Measurements from ENCODE around the gene RCAN1.

Gene RCAN1

DNA sequence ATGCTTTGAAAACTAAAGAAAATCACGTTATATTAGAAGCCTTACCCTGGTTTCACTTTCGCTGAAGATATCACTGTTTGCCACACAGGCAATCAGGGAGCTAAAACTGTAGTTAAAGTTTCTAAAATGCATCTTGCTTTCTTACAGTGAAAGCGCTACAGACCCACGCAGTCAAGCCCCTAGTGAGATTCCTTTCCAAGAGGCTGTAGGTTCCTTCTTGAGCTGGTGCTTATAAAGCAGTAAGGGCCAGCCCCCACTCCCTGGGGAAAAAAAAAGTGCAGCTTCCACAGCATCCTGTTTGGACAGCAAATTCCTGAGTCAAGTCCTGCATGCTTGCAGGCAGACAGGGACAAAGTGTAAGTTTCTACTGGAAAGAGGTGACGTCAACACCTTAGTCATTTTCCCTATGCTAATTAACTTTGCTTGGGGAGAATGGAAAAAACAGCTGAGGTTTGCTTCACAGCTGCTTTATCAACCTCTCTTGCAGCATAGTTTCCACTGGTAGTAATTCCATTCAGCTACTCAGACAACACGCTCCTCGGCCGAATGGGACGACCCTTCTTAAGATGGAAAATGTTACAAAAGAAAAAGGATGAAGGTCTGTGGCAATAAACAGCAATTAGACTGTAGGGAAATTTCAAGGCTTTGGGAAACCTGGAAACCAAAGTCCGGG is 88.2 kb downstream of the RCAN1 start (continued):
- TF ChIP-seq CTCF (tag by site-specific recombination; IDR thresholded peaks at IDR 0.05) (no peak), ZNF433 (tag by site-specific recombination; IDR thresholded peaks at IDR 0.05; ENCODE audit: low read depth) (no peak), ZNF701 (tag by site-specific recombination; IDR thresholded peaks at IDR 0.05) (no peak), HOXD13 (CRISPR knock-in tag; IDR thresholded peaks at IDR 0.05; ENCODE audit: borderline replicate concordance) (no peak), ZNF654 (tag by site-specific recombination; IDR thresholded peaks at IDR 0.05; ENCODE audit: low read depth) (no peak), KLF16 (tag by site-specific recombination; IDR thresholded peaks at IDR 0.05) (0 out of 2 replicates have a peak, but pooled peaks have one; percentile 18), ZNF76 (tag by site-specific recombination; IDR thresholded peaks at IDR 0.05; ENCODE audit: borderline replicate concordance, low read depth) (peak; percentile 39; the same call in 1 of the 2 replicates), ZNF596 (tag by site-specific recombination; IDR thresholded peaks at IDR 0.05) (no peak), ZNF239 (tag by site-specific recombination; IDR thresholded peaks at IDR 0.05) (no peak), ZNF830 (tag by site-specific recombination; IDR thresholded peaks at IDR 0.05; ENCODE audit: low read depth) (no peak), ZNF23 (tag by site-specific recombination; IDR thresholded peaks at IDR 0.05; ENCODE audit: borderline replicate concordance) (no peak), IKZF3 (tag by site-specific recombination; IDR thresholded peaks at IDR 0.05) (peak; percentile 90), ZFP41 (tag by site-specific recombination; IDR thresholded peaks at IDR 0.05; ENCODE audit: borderline replicate concordance) (no peak), YY1 (tag by site-specific recombination; IDR thresholded peaks at IDR 0.05) (no peak), ZNF777 (tag by site-specific recombination; IDR thresholded peaks at IDR 0.05; ENCODE audit: borderline replicate concordance) (no peak), ZNF704 (tag by site-specific recombination; IDR thresholded peaks at IDR 0.05) (no peak), ZIC2 (tag by site-specific recombination; IDR thresholded peaks at IDR 0.05) (peak; percentile 38), ZEB2 (tag by site-specific recombination; IDR thresholded peaks at IDR 0.05) (peak; percentile 89), PRDM6 (tag by site-specific recombination; IDR thresholded peaks at IDR 0.05) (peak; percentile 70), KLF7 (tag by site-specific recombination; IDR thresholded peaks at IDR 0.05; ENCODE audit: borderline replicate concordance) (no peak), GLIS1 (tag by site-specific recombination; IDR thresholded peaks at IDR 0.05) (peak; percentile 56; the same call in 1 of the 2 replicates), OVOL3 (tag by site-specific recombination; IDR thresholded peaks at IDR 0.05) (no peak), ZNF2 (tag by site-specific recombination; IDR thresholded peaks at IDR 0.05) (peak; percentile 64; the same call in 1 of the 2 replicates), ZXDB (tag by site-specific recombination; IDR thresholded peaks at IDR 0.05) (peak; percentile 68), ZNF660 (tag by site-specific recombination; IDR thresholded peaks at IDR 0.05) (peak; percentile 93), ZNF114 (tag by site-specific recombination; IDR thresholded peaks at IDR 0.05) (no peak), ZNF391 (tag by site-specific recombination; IDR thresholded peaks at IDR 0.05; ENCODE audit: borderline replicate concordance, low read depth) (0 out of 2 replicates have a peak, but pooled peaks have one; percentile 59), ZNF530 (tag by site-specific recombination; IDR thresholded peaks at IDR 0.05; ENCODE audit: low read depth) (no peak), ZNF324 (tag by site-specific recombination; IDR thresholded peaks at IDR 0.05) (peak; percentile 70), KLF8 (tag by site-specific recombination; IDR thresholded peaks at IDR 0.05) (peak; percentile 80)
- TF ChIP-seq, protein P1, sequence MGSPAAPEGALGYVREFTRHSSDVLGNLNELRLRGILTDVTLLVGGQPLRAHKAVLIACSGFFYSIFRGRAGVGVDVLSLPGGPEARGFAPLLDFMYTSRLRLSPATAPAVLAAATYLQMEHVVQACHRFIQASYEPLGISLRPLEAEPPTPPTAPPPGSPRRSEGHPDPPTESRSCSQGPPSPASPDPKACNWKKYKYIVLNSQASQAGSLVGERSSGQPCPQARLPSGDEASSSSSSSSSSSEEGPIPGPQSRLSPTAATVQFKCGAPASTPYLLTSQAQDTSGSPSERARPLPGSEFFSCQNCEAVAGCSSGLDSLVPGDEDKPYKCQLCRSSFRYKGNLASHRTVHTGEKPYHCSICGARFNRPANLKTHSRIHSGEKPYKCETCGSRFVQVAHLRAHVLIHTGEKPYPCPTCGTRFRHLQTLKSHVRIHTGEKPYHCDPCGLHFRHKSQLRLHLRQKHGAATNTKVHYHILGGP (tag by site-specific recombination; IDR thresholded peaks at IDR 0.05) = no peak
